ENCODE data around the gene ZNF324. TPM values are rescaled to one million over a fixed set of nuclear protein-coding genes. Genes with fewer than 3 reads are reported as not detected.

ZNF324 gene
- total and polyA plus RNA-seq, 9 of the 15 experiments (the other 6 are each of a cell fraction or from before 2014, with no cell fraction given) = 0.92 to 16.4 (median 5.3) TPM

DNA sequence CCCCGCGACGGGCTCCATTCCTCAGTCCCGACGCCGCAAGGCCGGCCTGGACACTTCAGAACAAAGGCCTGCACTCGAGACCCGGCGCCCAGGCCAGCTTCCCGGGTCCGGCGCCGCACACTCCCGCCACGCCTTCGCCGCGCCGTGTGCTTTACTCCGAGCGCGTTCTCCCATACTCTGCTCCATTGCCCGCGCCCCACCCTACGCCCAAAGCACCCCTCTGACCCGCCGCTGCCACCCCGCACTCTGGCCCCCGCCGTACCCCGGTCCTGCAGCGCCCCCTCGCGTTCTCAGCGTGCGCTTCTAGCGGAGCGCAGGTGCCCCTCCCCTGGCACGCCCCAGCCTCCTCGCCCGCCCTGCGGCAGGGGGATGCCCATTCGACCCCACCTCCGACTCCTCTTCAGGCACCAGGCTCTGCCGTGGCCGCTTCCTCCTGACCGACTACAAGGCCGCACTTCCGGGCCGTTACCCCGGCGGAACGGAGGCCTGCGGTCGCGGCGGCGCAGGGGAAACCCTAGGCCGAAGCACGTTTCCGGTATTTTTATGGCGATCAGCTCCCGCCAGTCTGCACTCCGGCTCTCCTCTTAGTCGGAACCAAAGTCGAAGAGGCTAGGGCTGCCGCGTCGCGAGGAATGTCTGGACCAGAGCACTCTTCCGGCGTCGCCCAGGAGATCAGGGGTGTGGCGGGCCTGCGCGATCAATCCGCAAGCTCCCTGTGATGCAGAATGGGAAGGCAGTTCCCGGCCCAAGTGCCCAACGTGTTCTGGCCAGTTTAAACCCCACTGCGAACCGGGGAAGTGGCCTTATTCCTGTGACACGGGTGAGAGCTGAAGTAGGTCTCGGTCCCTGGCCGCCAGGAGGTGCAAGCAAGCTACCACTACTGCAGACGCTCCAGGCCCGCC lies 52.7 kb downstream of the ZNF324 start, which contains the start of gene ZBTB45 (continued):
- TF ChIP-seq ZNF407 (IDR thresholded peaks at IDR 0.05; ENCODE audit: low read depth) (peak; percentile 24; the same call in 1 of the 2 replicates), DNMT1 (IDR thresholded peaks at IDR 0.05) (no peak), FOXM1 (IDR thresholded peaks at IDR 0.05; ENCODE audit: low read depth) (peak; percentile 36; the same call in 1 of the 2 replicates), FOXM1 (CRISPR knock-in tag; IDR thresholded peaks at IDR 0.05; ENCODE audit: low read depth) (peak; percentile 95; the same call in 1 of the 2 replicates), KHSRP (IDR thresholded peaks at IDR 0.05) (no peak), ZNF134 (CRISPR knock-in tag; conservative IDR thresholded peaks at IDR 0.05) (0 out of 2 replicates have a peak, but pooled peaks have one; percentile 57), MED1 (CRISPR knock-in tag; IDR thresholded peaks at IDR 0.05; ENCODE audit: borderline replicate concordance) (0 out of 2 replicates have a peak, but pooled peaks have one; percentile 28), ZNF75A (CRISPR knock-in tag; IDR thresholded peaks at IDR 0.05) (no peak), NKRF (IDR thresholded peaks at IDR 0.05; ENCODE audit: borderline replicate concordance) (peak; percentile 4), ZNF124 (CRISPR knock-in tag; IDR thresholded peaks at IDR 0.05) (no peak), RBM25 (IDR thresholded peaks at IDR 0.05; ENCODE audit: low read depth, low read length, severe bottlenecking) (no peak), ZNF398 (CRISPR knock-in tag; IDR thresholded peaks at IDR 0.05) (no peak)
- TF ChIP-seq, protein P1, sequence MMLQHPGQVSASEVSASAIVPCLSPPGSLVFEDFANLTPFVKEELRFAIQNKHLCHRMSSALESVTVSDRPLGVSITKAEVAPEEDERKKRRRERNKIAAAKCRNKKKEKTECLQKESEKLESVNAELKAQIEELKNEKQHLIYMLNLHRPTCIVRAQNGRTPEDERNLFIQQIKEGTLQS (IDR thresholded peaks at IDR 0.05) = no peak
- TF ChIP-seq, protein P1 (CRISPR knock-in tag; conservative IDR thresholded peaks at IDR 0.05) = peak; percentile 49; the same call in 1 of the 2 replicates

Data from K562 (cell line).